ENCODE measurements around the gene VPS45.

Gene VPS45

DNA sequence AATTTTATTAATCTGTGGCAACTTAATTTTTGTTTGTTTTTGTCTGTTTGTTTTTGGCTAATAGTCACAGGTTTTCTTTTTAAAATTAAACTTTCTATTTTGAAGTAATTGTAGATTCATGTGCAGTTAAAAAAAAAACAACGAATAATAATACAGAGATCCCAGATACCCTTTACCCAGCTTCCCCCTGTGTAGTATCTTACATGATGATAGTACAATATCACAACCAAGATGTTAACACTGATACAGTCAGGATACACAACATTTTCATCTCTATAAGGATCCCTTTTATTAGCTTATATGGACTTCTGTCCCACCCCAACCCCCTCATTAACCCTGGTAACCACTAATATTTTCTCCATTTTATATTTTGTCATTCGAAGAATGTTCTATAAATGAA is 5.9 kb downstream of the VPS45 start:
- in situ Hi-C loops (cut with HindIII; ENCODE audit: low pct_ligation_motif_present, low sequenced_read_pairs) = no loop called here
- Histone ChIP-seq H3K36me3 (replicated peaks) (peaks cover 16% of the 10 kb centered on the region), H3K27ac (no peak overlapping the region), H3K27me3 (replicated peaks) (no peaks in the 10 kb centered on the region), H3K4me3 (ENCODE audit: low read depth, low read length) (no peak overlapping the region)
- no peak for TF ChIP-seq CTCF (IDR thresholded peaks at IDR 0.05; ENCODE audit: low read depth, low read length, missing control alignments)
- DNase-seq = no peak

- no peak for DNase-seq
- Histone ChIP-seq H3K27me3 (replicated peaks) (no peaks in the 10 kb centered on the region), H3K27ac (no peak overlapping the region), H3K36me3 (replicated peaks) (peaks cover 21% of the 10 kb centered on the region), H3K4me3 (ENCODE audit: low read depth, low read length) (no peak overlapping the region)
- in situ Hi-C loops (cut with HindIII; ENCODE audit: low pct_ligation_motif_present, low sequenced_read_pairs) = loop anchor here (25.0 kb wide), 1 partner anchor 111 kb away; no protein-coding TSS in a partner anchor
- TF ChIP-seq CTCF (IDR thresholded peaks at IDR 0.05; ENCODE audit: low read depth, low read length, missing control alignments) = no peak
Observed at GRCh38 chr1:150076066-150076465, 8.5 kb downstream of the VPS45 start.

DNA sequence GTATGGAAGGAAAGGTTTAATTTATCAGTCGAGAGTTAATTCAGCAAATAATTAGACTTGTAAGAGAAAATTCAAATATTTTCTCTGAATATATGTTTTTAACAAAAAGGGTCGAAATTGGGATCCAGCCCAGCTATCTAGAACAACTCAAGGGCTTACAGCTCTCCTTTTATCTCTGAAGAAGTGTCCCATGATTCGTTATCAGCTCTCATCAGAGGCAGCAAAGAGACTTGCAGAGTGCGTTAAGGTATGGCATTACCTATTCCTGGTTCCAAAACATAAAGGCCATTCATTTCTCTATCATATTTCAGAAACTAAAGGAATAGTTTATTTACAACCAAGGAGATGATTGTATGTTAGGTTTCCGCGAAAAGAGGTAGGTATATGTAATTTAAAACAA is 9.4 kb downstream of the VPS45 start:
- Histone ChIP-seq H3K27ac (no peak overlapping the region), H3K27me3 (replicated peaks) (no peaks in the 10 kb centered on the region), H3K4me3 (ENCODE audit: low read depth, low read length) (no peak overlapping the region), H3K36me3 (replicated peaks) (peaks cover 25% of the 10 kb centered on the region)
- no peak for TF ChIP-seq CTCF (IDR thresholded peaks at IDR 0.05; ENCODE audit: low read depth, low read length, missing control alignments)
- DNase-seq = no peak
- in situ Hi-C loops (cut with HindIII; ENCODE audit: low pct_ligation_motif_present, low sequenced_read_pairs) = loop anchor here (25.0 kb wide), 1 partner anchor 110 kb away; no protein-coding TSS in a partner anchor

GRCh38 chr1:150080784-150081183 is 13.2 kb downstream of the VPS45 start:
- in situ Hi-C loops (cut with HindIII; ENCODE audit: low pct_ligation_motif_present, low sequenced_read_pairs) = loop anchor here (25.0 kb wide), 1 partner anchor 107 kb away; no protein-coding TSS in a partner anchor
- peaks cover 34% of the 10 kb centered on the region for H3K36me3 ChIP-seq (replicated peaks)

DNA sequence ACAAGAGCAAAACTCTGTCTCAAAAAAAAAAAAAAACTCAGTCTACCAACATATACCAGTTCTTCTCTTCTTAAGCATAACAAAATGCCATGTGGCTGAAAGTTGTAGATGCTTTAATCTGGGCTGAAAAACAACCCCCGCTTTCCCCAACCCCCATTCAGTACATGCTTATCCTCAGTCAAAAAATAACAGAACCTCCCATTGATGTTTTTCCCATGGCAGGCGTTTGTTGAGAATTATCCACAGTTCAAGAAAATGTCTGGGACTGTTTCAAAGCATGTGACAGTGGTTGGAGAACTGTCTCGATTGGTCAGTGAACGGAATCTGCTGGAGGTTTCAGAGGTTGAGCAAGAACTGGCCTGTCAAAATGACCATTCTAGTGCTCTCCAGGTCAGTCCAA is 14.9 kb downstream of the VPS45 start:
- H3K36me3 ChIP-seq (replicated peaks) = peaks cover 29% of the 10 kb centered on the region
- in situ Hi-C loops (cut with HindIII; ENCODE audit: low pct_ligation_motif_present, low sequenced_read_pairs) = loop anchor here (25.0 kb wide), 1 partner anchor 105 kb away; no protein-coding TSS in a partner anchor
- no peak overlapping the region for H3K27ac ChIP-seq
- H3K27me3 ChIP-seq (replicated peaks) = no peaks in the 10 kb centered on the region
- no peak overlapping the region for H3K4me3 ChIP-seq (ENCODE audit: low read depth, low read length)
- no peak for TF ChIP-seq CTCF (IDR thresholded peaks at IDR 0.05; ENCODE audit: low read depth, low read length, missing control alignments)
- DNase-seq = no peak

More at GRCh38 chr1:150080784-150081183, 13.2 kb downstream of the VPS45 start:
- no peak overlapping the region for H3K4me3 ChIP-seq (ENCODE audit: low read depth, low read length)
- no peak for DNase-seq
- no peaks in the 10 kb centered on the region for H3K27me3 ChIP-seq (replicated peaks)
- no peak overlapping the region for H3K27ac ChIP-seq
- no peak for TF ChIP-seq CTCF (IDR thresholded peaks at IDR 0.05; ENCODE audit: low read depth, low read length, missing control alignments)

DNA sequence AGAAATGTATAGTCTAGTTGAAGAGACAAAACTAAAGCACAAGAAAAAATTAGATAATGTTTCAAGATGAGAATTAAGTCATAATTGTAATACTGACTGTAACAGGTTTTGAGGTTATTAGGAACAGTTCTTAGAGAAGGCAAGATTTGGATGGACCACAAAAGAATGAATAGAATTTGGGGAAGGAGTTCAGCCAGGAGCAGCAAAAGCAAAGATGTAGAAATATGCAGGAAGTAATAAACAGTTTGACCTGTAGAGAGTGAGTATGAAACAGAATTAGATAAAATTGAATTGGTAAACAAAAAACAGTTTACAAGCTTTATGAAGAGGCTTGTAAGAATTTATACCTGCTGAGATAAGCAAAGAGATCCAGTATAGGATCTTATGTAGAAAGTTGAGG is 16.3 kb downstream of the VPS45 start:
- no peak for TF ChIP-seq CTCF (IDR thresholded peaks at IDR 0.05; ENCODE audit: low read depth, low read length, missing control alignments)
- Histone ChIP-seq H3K4me3 (ENCODE audit: low read depth, low read length) (no peak overlapping the region), H3K27ac (no peak overlapping the region), H3K36me3 (replicated peaks) (peaks cover 27% of the 10 kb centered on the region), H3K27me3 (replicated peaks) (no peaks in the 10 kb centered on the region)
- no peak for DNase-seq
- in situ Hi-C loops (cut with HindIII; ENCODE audit: low pct_ligation_motif_present, low sequenced_read_pairs) = loop anchor here (25.0 kb wide), 1 partner anchor 103 kb away; no protein-coding TSS in a partner anchor

Data from brain microvascular endothelial cell (primary cell).